Measurements from ENCODE around the gene KRT32. TPM values are rescaled to one million over a fixed set of nuclear protein-coding genes. Genes with fewer than 3 reads are reported as not detected.
A peak's percentile ranks its signal among the peaks of the same experiment; 100 is the strongest.
"Not testable (repeated sequence)": the region's sequence is repeated elsewhere in the genome, so short reads cannot be mapped to it uniquely, and the experiment has no call there.

KRT32 gene
- total RNA-seq, 1 donor from 2014 or later: not detected

DNA sequence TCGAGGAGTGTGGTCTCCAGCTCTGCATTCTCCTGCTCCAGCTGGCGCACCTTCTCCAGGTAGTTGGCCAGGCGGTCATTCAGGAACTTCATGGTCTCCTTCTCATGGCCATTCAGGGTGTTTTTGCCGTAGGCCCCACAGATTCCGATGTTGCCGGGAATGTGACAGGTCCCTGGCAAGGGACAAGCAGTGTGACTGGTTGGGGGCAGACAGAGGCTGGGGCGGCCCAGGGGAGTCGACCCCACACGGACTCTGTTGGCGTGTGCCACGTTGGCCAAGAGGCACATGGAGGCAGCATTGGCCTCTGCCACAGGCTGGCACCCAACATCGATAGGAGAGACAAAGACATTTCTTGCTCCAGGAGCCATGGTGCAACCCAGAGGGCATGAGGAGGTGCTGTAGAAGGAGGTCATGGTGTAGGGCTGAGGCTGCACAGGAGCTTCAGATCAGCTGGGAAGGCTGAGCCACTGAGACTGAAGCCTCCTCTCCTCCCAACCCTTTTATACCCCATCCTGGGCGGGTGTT is 43.0 kb downstream of the KRT32 start, which contains the start of gene KRT37:
Gene KRT37 (minus strand): TSS at position 475 of the 525 bp plus-strand sequence. CDS start 62 bp downstream, at position 413.
- DNase-seq: no peak

DNA sequence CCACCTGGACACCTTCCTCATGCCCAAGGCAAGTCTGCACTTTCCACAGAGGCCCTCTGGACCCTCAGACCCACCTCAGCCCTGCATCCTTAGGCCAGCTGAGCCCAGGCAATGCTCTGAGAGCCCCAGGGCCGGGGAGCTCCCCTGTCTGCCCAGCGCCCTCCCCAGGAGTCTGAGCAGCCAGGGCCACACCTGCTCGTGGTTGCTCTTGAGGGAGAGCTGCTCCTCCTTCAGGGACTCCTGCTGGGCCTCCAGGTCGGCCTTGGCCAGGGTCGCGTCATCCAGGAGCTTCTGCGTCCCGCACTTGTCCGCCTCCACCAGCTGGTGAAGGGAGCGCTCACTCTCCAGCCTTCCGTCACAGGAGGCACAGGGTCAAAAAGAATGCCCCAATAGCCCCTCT is 44.6 kb downstream of the KRT32 start:
- not testable (repeated sequence) for DNase-seq

DNA sequence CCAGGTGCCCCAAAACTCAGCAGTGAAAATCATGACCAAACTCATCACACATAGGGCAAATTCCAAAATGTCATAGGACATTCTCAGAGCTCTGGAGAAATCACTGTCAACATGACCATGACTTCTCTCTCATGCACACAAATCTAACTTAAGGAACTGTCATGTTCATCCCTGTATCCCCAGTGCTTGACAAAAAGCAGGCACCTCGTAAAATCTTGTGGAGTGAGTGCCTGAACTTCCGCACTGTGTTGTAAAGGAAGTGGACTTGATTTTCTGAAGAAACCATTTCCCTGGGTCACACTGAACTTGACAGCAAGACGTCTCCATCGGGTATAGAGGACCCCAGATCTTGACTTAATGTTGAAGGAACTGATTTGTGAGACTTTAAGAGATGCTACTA is 45.6 kb downstream of the KRT32 start:
- no peak for DNase-seq

DNA sequence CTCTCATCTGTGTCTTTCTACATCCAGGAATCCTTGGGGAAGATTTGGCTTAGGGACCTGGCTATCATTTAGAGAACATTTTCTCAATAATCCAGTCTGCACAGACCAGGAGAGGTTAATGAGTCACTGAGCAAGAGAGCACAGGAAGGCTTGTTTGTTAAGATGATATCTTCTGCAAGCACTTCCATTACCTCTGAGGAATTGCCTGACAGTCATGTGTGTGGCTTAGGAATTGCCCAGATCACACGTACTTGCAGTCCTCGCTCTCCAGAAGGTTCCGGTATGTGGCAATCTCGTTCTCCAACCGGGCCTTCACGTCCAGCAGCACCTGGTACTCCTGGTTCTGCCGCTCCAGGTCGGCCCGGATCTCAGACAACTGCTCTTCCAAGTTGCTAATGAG is 46.1 kb downstream of the KRT32 start:
- no peak for DNase-seq

DNA sequence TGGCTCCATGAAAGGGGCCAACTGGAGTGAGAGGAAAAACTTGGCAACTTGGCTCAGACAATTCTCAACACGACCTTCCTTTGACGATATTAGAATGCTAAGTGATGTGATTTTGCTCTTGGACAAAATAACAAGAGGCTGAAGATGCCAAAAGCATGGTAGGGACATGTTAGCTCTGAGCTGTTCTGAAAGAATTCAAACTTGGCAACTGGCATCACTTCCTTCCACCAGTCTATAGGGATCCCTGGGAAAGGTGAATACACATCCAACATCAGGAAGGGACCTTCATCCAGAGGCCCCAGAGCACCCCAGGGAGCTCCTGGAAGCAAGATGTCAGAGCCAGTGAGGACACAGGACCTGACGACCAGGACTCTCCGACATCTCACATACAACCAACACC is 47.1 kb downstream of the KRT32 start:
- no peak for DNase-seq

DNA sequence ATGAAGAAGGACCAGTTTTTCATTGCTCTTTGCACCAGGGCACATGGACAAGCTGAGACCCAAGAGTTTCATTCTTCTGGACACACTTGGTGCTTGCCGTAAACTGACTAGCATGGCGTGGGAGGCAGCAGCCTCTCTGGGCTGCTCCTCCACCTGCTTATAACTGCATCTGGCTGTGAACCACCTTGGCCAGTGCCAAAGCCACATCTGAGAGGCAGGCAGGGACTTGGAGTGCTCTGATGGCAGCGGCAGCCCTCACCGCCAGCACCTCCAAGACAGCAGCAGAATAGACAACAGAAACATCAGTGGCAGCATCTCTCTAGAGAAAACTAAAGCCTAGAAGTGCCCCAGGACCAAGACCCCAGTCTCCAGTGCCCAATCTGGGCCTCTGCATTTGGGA is 47.5 kb downstream of the KRT32 start:
- no peak for DNase-seq

DNA sequence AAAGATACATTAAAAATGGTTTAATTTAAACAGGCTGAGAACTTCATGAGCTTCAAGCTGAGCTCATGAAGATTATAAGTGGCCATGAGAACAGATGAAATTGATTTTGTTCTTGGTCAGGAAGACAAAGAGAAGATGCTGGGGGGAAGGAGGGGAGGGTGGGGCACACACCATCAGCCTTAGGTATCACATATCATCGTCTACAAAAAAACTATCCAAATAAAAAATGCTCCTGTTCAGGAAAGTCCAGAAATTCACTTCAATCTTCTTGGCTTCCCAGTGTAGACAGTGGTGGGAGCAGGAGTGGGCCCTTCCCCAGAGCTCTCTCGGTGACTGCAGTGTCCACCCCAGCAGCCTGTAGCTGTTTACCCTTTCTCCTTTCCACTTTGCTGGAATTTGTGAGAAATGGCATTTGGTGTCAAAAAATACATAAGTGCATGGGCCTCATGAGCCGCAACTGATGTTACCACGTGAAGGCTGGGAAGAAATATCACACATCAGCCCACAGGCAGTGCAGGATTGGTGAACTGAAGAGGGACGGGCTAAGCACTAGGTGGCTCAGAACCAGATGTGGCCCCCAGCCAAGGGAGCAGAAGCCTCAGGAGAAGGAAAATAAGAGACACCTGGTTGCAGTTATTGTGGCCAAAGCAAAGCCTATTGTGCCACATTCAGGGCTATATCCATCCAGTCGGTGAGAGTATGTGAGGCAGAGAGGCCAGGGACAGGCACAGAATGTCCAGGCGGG is 48.9 kb downstream of the KRT32 start:
- DNase-seq: no peak

DNA sequence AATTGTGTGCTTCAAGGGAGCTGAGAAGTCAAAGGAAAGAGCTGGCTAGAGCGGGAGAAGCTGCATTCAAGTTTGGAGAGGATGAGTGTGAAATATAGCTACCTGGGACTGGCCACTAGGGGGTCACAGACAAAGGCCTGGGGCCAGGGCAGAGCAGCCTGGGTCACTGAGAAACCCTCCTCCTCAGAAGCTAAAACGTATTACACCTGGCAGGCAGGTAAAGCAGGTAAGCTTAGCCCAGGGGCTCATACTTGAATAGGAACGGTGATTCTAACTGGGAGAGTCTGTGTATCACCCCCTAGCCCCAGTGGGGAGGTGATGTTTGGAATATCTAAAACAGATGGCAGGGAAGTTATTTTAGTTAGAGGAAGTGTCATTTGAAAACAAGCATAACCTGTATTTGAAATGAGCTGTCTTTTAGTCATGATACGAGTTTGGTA is 49.6 kb downstream of the KRT32 start:
- DNase-seq: no peak

DNA sequence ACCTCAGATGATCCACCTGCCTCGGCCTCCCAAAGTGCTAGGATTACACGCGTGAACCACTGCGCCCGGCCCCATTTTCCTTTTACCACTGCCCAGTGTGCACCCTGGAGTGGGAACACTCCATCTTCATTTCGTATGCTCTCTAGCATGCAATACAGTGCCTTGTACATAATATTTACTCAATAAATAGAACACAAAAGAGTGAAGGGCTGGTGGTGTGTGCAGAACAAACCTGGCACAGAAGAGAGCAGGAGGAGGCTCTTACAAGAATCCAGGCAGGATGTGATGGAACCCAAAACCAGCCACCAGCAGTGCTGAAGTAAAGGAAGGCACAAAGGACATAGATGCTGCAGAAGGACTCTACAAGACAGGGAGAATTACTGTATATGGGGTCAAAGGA is 50.1 kb downstream of the KRT32 start:
- DNase-seq: no peak

DNA sequence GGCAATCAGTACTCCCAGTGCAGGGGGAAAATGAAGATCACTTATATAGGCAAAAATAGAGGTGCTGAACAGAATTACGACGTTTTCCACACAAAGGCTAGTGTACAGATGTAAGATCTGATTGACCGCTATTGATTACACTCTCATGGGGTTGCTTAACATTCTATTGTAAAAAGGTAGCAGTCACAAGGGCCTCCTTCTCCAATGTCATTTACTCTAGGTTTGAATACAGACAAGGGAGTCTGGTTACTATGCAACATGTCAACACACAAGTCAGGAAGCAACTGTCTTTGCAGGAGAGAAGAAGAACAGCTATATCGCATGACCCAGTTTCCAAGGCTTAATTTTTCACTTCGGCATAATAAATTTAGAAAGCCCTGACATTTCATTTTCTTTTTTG is 50.7 kb downstream of the KRT32 start:
- no peak for DNase-seq

DNA sequence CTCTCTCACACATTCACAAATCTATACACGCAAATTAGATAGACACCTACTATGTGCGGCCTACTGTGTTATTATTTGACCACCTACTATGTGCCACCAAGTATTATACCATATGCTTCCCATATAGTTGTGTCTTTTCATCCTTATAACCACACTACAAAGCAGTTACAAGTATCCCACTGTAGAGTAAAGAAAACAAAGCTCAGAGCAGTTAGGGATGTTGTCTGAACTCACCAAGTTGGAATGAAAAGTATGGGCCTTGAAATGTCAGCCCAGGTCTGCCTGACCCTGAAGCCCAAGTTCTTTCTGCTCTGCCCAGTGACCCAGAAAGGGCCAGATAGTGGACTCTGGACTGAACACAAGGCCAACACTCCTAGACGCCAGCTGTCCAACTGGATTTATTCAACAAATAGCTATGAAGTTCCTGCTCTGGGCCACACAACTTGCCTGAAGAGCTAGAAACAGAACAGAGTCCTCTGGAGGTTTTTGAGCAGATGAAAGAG is 51.3 kb downstream of the KRT32 start:
- no peak for DNase-seq

DNA sequence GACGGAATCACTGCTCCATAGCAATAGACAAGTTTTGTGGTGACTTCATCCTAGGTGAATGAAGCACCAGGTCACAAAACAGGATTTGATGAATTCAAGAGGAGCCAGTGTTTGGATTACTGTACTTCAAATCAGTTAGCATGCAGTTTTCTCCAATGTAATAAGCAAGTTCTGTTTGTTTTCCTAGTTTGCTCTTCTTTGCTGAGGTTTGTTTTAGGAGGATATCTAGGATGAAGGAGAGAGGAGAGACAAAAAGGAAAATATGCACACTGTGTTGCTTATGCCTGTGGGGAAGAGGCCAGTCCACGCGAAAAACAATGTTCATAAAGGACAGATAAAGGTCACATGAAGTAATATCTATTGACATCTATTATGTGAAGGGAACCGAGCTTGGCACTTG is 51.8 kb downstream of the KRT32 start:
- DNase-seq: no peak

DNA sequence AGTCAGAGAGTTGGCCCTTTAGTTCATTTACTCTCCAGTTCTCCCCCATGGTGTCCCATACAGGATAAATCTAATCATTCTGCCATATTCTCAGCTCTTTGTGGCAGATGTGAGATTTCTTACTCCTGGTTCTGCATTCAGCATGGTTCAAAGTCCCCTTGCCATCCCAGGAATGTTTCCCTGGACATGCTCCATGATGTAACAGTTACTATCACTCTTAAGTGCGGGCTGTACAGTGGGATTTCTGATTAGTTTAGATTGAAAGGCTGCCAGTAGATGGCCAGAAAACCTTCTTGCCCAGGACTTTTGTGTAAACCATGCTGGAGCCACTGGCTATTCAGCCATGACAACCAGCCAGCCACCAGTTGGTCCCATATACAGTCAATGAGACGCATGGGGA is 53.2 kb downstream of the KRT32 start:
- DNase-seq: no peak

DNA sequence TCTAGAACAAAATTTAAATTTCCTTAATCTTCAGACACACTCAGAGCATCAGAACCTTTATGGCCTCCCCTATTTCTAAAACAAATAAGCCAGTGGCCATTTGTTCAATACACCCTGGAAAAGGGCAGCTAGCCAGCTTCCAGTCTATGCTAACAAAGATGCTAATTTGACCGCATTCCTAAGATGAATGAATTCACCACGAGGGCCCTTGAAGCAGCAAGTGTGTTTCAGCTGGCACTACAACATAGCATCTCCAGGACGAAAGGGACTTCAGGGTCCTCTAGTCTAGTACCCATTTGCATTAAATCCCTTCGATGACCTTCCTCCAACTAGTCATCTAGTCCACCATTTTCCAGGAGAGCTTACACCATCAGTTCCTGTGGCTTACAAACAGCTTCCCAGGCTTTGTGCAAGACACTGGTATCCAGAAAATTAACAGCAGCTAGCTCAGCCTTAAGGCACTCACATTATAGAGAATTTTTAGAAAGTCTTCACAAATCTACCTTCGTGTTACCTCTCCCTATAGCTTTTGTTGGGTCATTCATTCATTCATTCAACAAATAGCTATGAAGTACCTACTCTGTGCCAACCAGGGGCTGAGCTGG is 53.7 kb downstream of the KRT32 start:
- DNase-seq: no peak

DNA sequence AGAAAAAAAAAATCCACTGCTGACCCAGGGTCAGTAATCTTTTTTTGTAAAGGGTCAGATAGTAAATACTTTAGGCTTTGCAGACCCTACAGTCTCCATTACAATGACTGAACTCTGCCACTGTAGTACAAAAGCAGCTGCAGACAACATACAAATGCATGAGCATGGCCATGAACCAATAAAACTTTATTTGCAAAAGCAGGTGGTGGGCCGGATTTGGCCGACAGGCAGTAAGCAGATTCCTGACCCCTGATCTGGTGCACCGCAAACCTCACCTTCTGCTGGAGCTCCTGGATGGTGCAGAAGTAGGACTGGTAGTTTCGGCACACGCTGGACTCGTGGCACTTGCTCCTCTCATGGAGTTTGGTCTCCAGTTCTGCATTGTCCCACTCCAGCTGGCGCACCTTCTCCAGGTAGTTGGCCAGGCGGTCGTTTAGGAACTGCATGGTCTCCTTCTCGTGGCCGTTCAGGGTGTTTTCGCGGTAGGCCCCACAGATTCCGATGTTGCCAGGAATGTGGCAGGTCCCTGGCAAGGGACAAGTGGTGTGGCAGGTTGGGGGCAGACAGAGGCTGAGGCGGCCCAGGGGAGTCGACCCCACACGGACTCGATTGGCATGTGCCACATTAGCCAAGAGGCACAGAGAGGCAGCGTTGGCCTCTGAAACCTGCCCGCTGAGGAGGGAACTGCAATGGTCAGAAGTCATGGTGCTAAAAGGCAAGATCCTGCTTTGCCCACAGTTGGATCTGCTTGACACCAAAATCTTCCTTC is 55.9 kb downstream of the KRT32 start:
- no peak for DNase-seq

Small RNA genes within 50 kb of the gene (small RNA-seq; reads per million reads assigned to genes)
- 3.3 reads per million, percentile 88 among the genes with 10 or more reads in this experiment for gene RNU2-32P

Other genes starting within 250 kb of the KRT32 start
- gene KRTAP9-2, start 240.7 kb downstream of the KRT32 start, total RNA-seq: not detected
- not detected for gene KRTAP9-3, start 234.9 kb downstream of the KRT32 start, total RNA-seq
- gene KRTAP9-8, start 229.4 kb downstream of the KRT32 start, total RNA-seq: not detected
- gene KRTAP9-4, start 217.7 kb downstream of the KRT32 start, total RNA-seq: not detected
- gene KRTAP9-9, start 212.0 kb downstream of the KRT32 start, total RNA-seq: not detected
- not detected for gene KRTAP9-6, start 202.0 kb downstream of the KRT32 start, total RNA-seq
- not detected for gene KRTAP9-7, start 191.7 kb downstream of the KRT32 start, total RNA-seq
- gene KRTAP29-1, start 164.5 kb downstream of the KRT32 start, total RNA-seq: not detected
- not detected for gene KRTAP16-1, start 158.1 kb downstream of the KRT32 start, total RNA-seq
- gene KRTAP17-1, start 151.7 kb downstream of the KRT32 start, total RNA-seq: not detected
- gene KRT33A, start 116.6 kb downstream of the KRT32 start, total RNA-seq: not detected
- not detected for gene KRT33B, start 97.6 kb downstream of the KRT32 start, total RNA-seq
- 0.31 TPM for gene KRT34, start 85.1 kb downstream of the KRT32 start, total RNA-seq
- gene KRT31, start 69.8 kb downstream of the KRT32 start, total RNA-seq: 0.47 TPM
- not detected for gene KRT37, start 42.8 kb downstream of the KRT32 start, total RNA-seq
- not detected for gene KRT38, start 26.4 kb downstream of the KRT32 start, total RNA-seq
- not detected for gene KRT35, start 13.8 kb upstream of the KRT32 start, total RNA-seq
- not detected for gene KRT36, start 22.5 kb upstream of the KRT32 start, total RNA-seq
- 0.78 TPM for gene KRT13, start 38.2 kb upstream of the KRT32 start, total RNA-seq
- 0.16 TPM for gene KRT15, start 51.5 kb upstream of the KRT32 start, total RNA-seq
- gene KRT19, start 60.9 kb upstream of the KRT32 start, total RNA-seq: 11.4 TPM
- gene KRT9, start 104.7 kb upstream of the KRT32 start, total RNA-seq: not detected
- 0.31 TPM for gene KRT14, start 119.5 kb upstream of the KRT32 start, total RNA-seq
- gene KRT16, start 145.4 kb upstream of the KRT32 start, total RNA-seq: not detected
- 0.31 TPM for gene KRT17, start 157.2 kb upstream of the KRT32 start, total RNA-seq
- gene EIF1, start 221.5 kb upstream of the KRT32 start, total RNA-seq: 95.5 TPM
- not detected for gene GAST, start 244.9 kb upstream of the KRT32 start, total RNA-seq

Measured in occipital lobe (tissue), 3 donors.